AG04450 (cell line): Measurements from ENCODE around the gene ANKS3. TPM values are rescaled to one million over a fixed set of nuclear protein-coding genes. Genes with fewer than 3 reads are reported as not detected.

ENCODE experiments used
- CTCF ChIA-PET: fragments of 300-600, 350-600 bp; formaldehyde crosslinking; extraction: SDS; loops from one replicate; lab custom pipeline; 2022; ENCODE audit warnings: antibody characterized with exemption, inconsistent platforms; lab: Charles Lee
- POLR2A ChIA-PET: fragments of 350-600 bp; formaldehyde crosslinking; extraction: SDS; loops from one replicate; lab custom pipeline; 2021; ENCODE audit warnings: antibody characterized with exemption, inconsistent platforms; lab: Yijun Ruan, JAX
- DNase-seq: peaks from one replicate; pipeline ENCODE4 v3.0.0-alpha.2; 2011; ENCODE audit warnings: low read depth, low spot score
- H3K27ac ChIP-seq: one replicate; pipeline ENCODE4 v1.5.1; 2012; ENCODE audit warnings: low read depth, low read length, control low read depth
- H3K27me3 ChIP-seq: one replicate; pipeline ENCODE4 v1.6.0; 2012; ENCODE audit warnings: low read length; ENCODE audit not compliant: control insufficient read depth, insufficient read depth
- H3K4me3 ChIP-seq: 2 replicates; pipeline ENCODE4 v1.5.1; 2011; ENCODE audit warnings: mild to moderate bottlenecking, low read depth, low read length, control low read depth
- H3K9me3 ChIP-seq: 2 replicates; pipeline ENCODE4 v1.5.1; 2012; ENCODE audit warnings: low read length; ENCODE audit not compliant: control insufficient read depth, insufficient read depth
- CTCF ChIP-seq: IDR thresholded peaks from 2 replicates; pipeline ENCODE4 v1.5.1; 2011; ENCODE audit warnings: low read depth, low read length, control low read depth, inconsistent platforms
- polyA plus RNA-seq: library from polyadenylated mRNA; depleted of rRNA; stranded (reverse); fragments of >200 nt; gene quantifications from 2 replicates; pipeline ENCODE4 v1.2.3, GENCODE V29; 2011

ANKS3 gene
- polyA plus RNA-seq, 1 experiment, result 14.0 TPM

GRCh38 chr16:4684058-4684715 lies 49.9 kb downstream of the ANKS3 start:
- DNase-seq, result no peak
- Histone ChIP-seq H3K27ac (no peak overlapping the region), H3K9me3 (no peaks in the 10 kb centered on the region; the same call in 1 of the 2 replicates), H3K4me3 (no peak overlapping the region), H3K27me3 (no peaks in the 10 kb centered on the region)
- CTCF ChIA-PET, result no interaction called here
- POLR2A ChIA-PET, result no interaction called here
- no peak for TF ChIP-seq CTCF

- Histone ChIP-seq H3K27me3 (no peaks in the 10 kb centered on the region), H3K4me3 (no peak overlapping the region), H3K9me3 (no peaks in the 10 kb centered on the region; the same call in 1 of the 2 replicates), H3K27ac (no peak overlapping the region)
- CTCF ChIA-PET, result interaction anchor here (0.9 to 1.2 kb wide), 2 partner anchors 10 to 176 kb away, joined by 3 to 6 read pairs; partner anchors contain the start of gene NUDT16L1
- POLR2A ChIA-PET, result no interaction called here
- no peak for TF ChIP-seq CTCF
- DNase-seq, result no peak
Observed at GRCh38 chr16:4683255-4684057, 50.6 kb downstream of the ANKS3 start.

GRCh38 chr16:4682616-4683254 lies 51.3 kb downstream of the ANKS3 start:
- ChIA-PET CTCF (interaction anchor here (0.9 to 1.2 kb wide), 2 partner anchors 10 to 176 kb away, joined by 3 to 6 read pairs; partner anchors contain the start of gene NUDT16L1), POLR2A (no interaction called here)
- Histone ChIP-seq H3K27me3 (no peaks in the 10 kb centered on the region), H3K4me3 (no peak overlapping the region), H3K9me3 (no peaks in the 10 kb centered on the region; the same call in 1 of the 2 replicates), H3K27ac (no peak overlapping the region)
- peak; percentile 41 for TF ChIP-seq CTCF
- no peak for DNase-seq

- H3K9me3 ChIP-seq, result no peaks in the 10 kb centered on the region; the same call in 1 of the 2 replicates
- H3K4me3 ChIP-seq, result no peak overlapping the region
- ChIA-PET CTCF (interaction anchor here (1.2 kb wide), 1 partner anchor 11 kb away, joined by 6 read pairs; the partner anchor contains the start of gene NUDT16L1), POLR2A (no interaction called here)
- H3K27ac ChIP-seq, result no peak overlapping the region
- H3K27me3 ChIP-seq, result no peaks in the 10 kb centered on the region
- no peak for TF ChIP-seq CTCF
- no peak for DNase-seq
Observed at GRCh38 chr16:4682084-4682591, 51.9 kb downstream of the ANKS3 start.
